GM18526 (cell line): Measurements from ENCODE around the gene GAGE2A.
"Not testable (repeated sequence)": the region's sequence is repeated elsewhere in the genome, so short reads cannot be mapped to it uniquely, and the experiment has no call there.

ENCODE experiments used
- POLR2A ChIP-seq: IDR thresholded peaks from 3 replicates; pipeline ENCODE4 v1.6.1; 2011; ENCODE audit not compliant: insufficient read length; ENCODE audit errors: extremely low read depth

Gene GAGE2A, protein sequence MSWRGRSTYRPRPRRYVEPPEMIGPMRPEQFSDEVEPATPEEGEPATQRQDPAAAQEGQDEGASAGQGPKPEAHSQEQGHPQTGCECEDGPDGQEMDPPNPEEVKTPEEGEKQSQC

DNA sequence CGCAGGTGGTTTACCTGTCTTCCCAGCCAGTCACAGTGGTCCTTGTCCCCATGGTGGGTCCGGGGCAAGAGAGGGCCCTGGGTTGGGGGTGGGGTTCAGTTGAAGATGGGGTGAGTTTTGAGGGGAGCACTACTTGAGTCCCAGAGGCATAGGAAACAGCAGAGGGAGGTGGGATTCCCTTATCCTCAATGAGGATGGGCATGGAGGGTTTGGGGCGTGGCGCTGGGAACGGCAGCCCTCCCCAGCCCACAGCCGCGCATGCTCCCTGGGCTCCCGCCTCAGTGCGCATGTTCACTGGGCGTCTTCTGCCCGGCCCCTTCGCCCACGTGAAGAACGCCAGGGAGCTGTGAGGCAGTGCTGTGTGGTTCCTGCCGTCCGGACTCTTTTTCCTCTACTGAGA, at the start of gene GAGE2A:
GAGE2A (plus strand) TSS at position 301 of the 400 bp plus-strand sequence. CDS start 1,155 bp downstream, outside the sequence.
- not testable (repeated sequence) for TF ChIP-seq POLR2A

DNA sequence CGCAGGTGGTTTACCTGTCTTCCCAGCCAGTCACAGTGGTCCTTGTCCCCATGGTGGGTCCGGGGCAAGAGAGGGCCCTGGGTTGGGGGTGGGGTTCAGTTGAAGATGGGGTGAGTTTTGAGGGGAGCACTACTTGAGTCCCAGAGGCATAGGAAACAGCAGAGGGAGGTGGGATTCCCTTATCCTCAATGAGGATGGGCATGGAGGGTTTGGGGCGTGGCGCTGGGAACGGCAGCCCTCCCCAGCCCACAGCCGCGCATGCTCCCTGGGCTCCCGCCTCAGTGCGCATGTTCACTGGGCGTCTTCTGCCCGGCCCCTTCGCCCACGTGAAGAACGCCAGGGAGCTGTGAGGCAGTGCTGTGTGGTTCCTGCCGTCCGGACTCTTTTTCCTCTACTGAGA, 47.9 kb upstream of the GAGE2A start, which contains the start of gene GAGE12D:
GAGE12D (plus strand) TSS at position 301 of the 400 bp plus-strand sequence. CDS start 1,155 bp downstream, outside the sequence.
- not testable (repeated sequence) for TF ChIP-seq POLR2A

DNA sequence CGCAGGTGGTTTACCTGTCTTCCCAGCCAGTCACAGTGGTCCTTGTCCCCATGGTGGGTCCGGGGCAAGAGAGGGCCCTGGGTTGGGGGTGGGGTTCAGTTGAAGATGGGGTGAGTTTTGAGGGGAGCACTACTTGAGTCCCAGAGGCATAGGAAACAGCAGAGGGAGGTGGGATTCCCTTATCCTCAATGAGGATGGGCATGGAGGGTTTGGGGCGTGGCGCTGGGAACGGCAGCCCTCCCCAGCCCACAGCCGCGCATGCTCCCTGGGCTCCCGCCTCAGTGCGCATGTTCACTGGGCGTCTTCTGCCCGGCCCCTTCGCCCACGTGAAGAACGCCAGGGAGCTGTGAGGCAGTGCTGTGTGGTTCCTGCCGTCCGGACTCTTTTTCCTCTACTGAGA, 38.3 kb upstream of the GAGE2A start, which contains the start of gene GAGE12E:
GAGE12E (plus strand) TSS at position 301 of the 400 bp plus-strand sequence. CDS start 1,155 bp downstream, outside the sequence.
- not testable (repeated sequence) for TF ChIP-seq POLR2A

DNA sequence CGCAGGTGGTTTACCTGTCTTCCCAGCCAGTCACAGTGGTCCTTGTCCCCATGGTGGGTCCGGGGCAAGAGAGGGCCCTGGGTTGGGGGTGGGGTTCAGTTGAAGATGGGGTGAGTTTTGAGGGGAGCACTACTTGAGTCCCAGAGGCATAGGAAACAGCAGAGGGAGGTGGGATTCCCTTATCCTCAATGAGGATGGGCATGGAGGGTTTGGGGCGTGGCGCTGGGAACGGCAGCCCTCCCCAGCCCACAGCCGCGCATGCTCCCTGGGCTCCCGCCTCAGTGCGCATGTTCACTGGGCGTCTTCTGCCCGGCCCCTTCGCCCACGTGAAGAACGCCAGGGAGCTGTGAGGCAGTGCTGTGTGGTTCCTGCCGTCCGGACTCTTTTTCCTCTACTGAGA, 28.8 kb upstream of the GAGE2A start, which contains the start of gene GAGE12F:
GAGE12F (plus strand) TSS at position 301 of the 400 bp plus-strand sequence. CDS start 1,155 bp downstream, outside the sequence.
- TF ChIP-seq POLR2A = not testable (repeated sequence)

DNA sequence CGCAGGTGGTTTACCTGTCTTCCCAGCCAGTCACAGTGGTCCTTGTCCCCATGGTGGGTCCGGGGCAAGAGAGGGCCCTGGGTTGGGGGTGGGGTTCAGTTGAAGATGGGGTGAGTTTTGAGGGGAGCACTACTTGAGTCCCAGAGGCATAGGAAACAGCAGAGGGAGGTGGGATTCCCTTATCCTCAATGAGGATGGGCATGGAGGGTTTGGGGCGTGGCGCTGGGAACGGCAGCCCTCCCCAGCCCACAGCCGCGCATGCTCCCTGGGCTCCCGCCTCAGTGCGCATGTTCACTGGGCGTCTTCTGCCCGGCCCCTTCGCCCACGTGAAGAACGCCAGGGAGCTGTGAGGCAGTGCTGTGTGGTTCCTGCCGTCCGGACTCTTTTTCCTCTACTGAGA, 19.2 kb upstream of the GAGE2A start, which contains the start of gene GAGE12G:
GAGE12G (plus strand) TSS at position 301 of the 400 bp plus-strand sequence. CDS start 1,155 bp downstream, outside the sequence.
- TF ChIP-seq POLR2A = not testable (repeated sequence)

DNA sequence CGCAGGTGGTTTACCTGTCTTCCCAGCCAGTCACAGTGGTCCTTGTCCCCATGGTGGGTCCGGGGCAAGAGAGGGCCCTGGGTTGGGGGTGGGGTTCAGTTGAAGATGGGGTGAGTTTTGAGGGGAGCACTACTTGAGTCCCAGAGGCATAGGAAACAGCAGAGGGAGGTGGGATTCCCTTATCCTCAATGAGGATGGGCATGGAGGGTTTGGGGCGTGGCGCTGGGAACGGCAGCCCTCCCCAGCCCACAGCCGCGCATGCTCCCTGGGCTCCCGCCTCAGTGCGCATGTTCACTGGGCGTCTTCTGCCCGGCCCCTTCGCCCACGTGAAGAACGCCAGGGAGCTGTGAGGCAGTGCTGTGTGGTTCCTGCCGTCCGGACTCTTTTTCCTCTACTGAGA, 9.6 kb upstream of the GAGE2A start, which contains the start of gene GAGE12H:
GAGE12H (plus strand) TSS at position 301 of the 400 bp plus-strand sequence. CDS start 1,155 bp downstream, outside the sequence.
- TF ChIP-seq POLR2A = not testable (repeated sequence)

DNA sequence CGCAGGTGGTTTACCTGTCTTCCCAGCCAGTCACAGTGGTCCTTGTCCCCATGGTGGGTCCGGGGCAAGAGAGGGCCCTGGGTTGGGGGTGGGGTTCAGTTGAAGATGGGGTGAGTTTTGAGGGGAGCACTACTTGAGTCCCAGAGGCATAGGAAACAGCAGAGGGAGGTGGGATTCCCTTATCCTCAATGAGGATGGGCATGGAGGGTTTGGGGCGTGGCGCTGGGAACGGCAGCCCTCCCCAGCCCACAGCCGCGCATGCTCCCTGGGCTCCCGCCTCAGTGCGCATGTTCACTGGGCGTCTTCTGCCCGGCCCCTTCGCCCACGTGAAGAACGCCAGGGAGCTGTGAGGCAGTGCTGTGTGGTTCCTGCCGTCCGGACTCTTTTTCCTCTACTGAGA, 9.4 kb downstream of the GAGE2A start, which contains the start of gene GAGE1:
GAGE1 (plus strand) TSS at position 301 of the 400 bp plus-strand sequence. CDS start 1,155 bp downstream, outside the sequence.
- TF ChIP-seq POLR2A = not testable (repeated sequence)

DNA sequence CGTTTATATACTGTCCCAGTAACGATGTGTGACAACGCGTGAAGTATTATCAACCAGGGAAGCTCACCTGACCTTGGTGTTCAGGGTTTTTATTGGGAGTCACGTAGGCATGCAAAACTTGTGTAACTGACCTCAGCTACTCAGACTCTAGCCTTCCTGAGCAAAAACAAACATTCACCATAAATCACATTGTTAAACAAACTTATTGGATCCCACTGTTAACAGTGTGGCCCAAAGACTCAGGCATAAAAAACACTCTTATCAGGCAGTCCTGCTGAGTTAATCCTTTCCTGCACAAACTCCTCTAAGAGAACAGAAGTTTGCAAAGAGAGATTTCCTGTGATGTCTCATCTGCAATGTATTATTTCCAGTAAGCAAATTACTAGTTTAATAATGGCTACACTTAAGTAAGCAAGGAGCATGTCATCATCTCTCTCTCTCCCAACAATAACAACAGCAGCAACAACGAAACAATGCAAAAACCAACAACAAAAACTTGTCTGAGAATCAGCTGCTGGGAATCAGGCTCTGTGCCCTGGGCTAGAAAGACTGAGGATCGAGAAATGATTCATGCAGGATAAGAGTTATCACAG, 21.5 kb downstream of the GAGE2A start:
- TF ChIP-seq POLR2A = no peak

DNA sequence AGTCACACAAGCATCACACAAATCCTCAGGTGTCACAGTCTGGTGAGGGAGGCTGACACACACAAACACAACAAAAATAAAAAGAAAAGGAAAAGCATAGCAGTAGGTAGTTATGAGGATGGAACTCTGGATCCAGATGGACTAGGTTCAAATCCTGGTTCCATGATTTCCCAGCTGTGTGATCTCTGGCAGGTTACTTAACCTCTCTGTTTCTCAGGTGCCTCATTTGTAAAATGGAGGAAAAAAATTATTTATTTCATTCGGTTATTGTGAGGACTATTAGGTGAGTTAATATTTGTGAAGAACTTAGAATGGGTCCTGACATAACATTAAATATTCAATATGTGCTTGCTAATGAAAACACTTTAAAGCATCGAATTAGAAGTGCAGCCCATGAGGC, 29.3 kb downstream of the GAGE2A start:
- TF ChIP-seq POLR2A = no peak

DNA sequence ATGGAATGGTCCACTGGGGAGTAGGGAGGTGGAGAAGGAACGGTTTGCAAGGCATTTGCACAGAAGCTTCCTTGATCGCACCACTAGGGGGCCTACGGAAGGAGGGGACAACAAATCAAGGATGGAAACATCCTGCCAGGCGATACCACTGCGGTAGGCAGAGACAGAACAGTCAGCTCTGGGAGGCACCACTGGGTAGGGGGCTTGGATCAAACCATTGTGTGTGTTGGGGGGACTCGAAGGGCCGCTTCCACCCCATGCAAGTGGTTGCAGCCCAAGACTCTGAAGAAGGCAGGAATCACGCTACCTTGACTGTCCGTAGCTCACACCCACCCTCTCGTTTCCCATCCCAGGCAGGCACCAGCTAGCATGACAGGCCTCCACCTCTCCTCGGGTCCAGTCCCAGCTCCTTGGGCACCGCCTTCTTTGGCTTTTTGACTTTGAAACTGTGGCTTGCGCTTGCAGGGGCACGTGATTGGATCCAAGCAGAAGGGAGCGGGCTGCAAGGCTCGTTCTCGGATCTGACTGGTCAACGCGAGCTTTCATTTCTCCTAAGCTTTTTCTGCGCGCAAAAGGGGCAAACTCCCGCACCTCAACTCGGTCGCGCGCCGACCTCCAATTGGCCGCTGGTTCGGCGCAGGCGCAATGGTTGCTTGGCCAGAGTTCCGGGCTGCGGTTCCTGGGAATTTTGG, 37.9 kb downstream of the GAGE2A start:
- no peak for TF ChIP-seq POLR2A

DNA sequence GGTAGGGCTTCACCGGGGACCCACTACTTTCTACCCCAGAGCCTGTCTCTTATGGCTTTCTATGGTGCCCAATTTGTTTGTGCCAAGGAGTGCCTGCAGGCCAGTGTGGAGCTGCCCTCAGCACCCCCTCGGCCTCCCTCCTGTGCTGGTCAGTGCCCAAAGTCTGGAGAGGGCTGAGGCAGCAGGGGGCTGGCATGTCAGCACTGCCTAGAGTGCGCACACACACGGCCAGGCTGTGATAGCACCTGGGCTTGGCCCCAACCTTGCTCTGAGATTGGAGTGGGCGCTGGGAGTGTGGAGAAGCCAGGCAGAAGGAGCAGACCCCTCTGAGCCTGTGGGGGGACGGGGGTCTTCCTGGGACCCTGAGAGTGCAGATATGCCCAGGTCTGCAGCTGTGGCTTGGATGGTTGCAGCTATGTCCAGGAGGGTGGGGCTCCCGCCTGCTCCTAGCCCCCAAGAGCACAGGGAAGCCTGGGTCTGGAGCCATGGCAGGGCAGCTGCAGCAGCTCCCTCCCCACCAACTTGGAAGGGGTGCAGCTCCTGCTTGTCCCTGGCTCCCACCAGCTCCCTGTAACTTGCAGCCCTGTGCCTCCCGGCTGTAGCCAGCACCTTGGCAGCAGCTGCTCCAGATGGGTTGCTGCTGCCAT, 55.8 kb downstream of the GAGE2A start:
- TF ChIP-seq POLR2A = no peak
